K562 (cell line): ENCODE data around the gene PRDX6. TPM values are rescaled to one million over a fixed set of nuclear protein-coding genes. Genes with fewer than 3 reads are reported as not detected.
A peak's percentile ranks its signal among the peaks of the same experiment; 100 is the strongest.

Experiments used
- CBFA2T2 ChIP-seq: fragments of 450-650 bp; conservative IDR thresholded peaks from 2 replicates; pipeline ENCODE4 v1.6.1; 2017; ENCODE audit warnings: mild to moderate bottlenecking
- CHAMP1 ChIP-seq: fragments of 450-650 bp; IDR thresholded peaks from 2 replicates; pipeline ENCODE4 v1.6.1; 2016; ENCODE audit warnings: mild to moderate bottlenecking
- CREM ChIP-seq: IDR thresholded peaks from 2 replicates; pipeline ENCODE4 v1.6.1; 2014; ENCODE audit warnings: antibody characterized with exemption, low read depth
- EGR1 ChIP-seq: fragments of 450-650 bp; conservative IDR thresholded peaks from 2 replicates; pipeline ENCODE4 v1.6.1; 2017; ENCODE audit warnings: mild to moderate bottlenecking
- HMGN3 ChIP-seq: IDR thresholded peaks from 2 replicates; pipeline ENCODE4 v1.6.1; 2011; ENCODE audit warnings: borderline replicate concordance, low read depth, mild to moderate bottlenecking, mixed read lengths, low read length; ENCODE audit not compliant: insufficient read length; ENCODE audit errors: extremely low read depth
- MAFF ChIP-seq: IDR thresholded peaks from 2 replicates; pipeline ENCODE4 v1.6.1; 2012; ENCODE audit warnings: low read length, improper control_type of control experiment
- MAFK ChIP-seq: IDR thresholded peaks from 2 replicates; pipeline ENCODE4 v1.6.1; 2011; ENCODE audit warnings: low read length, improper control_type of control experiment
- MAX ChIP-seq: sonication (generic); formaldehyde crosslinking; IDR thresholded peaks from 2 replicates; pipeline ENCODE4 v1.9.0; 2022; ENCODE audit warnings: mild to moderate bottlenecking, missing genetic modification reagents
- NELFE ChIP-seq: IDR thresholded peaks from 2 replicates; pipeline ENCODE4 v1.6.1; 2011; ENCODE audit warnings: mild to moderate bottlenecking; ENCODE audit not compliant: insufficient read depth, insufficient read length
- SMARCE1 ChIP-seq: fragments of 450-650 bp; IDR thresholded peaks from 2 replicates; pipeline ENCODE4 v1.7.1; 2016; ENCODE audit warnings: mild to moderate bottlenecking
- SOX6 ChIP-seq: fragments of 450-650 bp; IDR thresholded peaks from 2 replicates; pipeline ENCODE4 v1.6.1; 2014; ENCODE audit warnings: mild to moderate bottlenecking
- TBP ChIP-seq: optimal IDR thresholded peaks from 2 replicates; pipeline ENCODE3; 2011; ENCODE audit warnings: low read depth, low read length, improper control_type of control experiment
- TEAD4 ChIP-seq, 2 experiments: sonication (generic) in 1 of 2; formaldehyde crosslinking in 1 of 2; IDR thresholded peaks; 2 replicates each; pipeline versions ENCODE4 v1.6.1 to v1.8.0; 2012 to 2022; ENCODE audit warnings: borderline replicate concordance in 1 of 2, inconsistent platforms in 1 of 2, low read length in 1 of 2, mild to moderate bottlenecking in 1 of 2, missing genetic modification reagents in 1 of 2
- ZNF830 ChIP-seq: fragments of 250-450 bp; sonication (Bioruptor Pico); IDR thresholded peaks from 2 replicates; pipeline ENCODE4 v1.5.0; 2021; ENCODE audit warnings: mild to moderate bottlenecking
- polyA plus RNA-seq, 8 experiments: library from polyadenylated mRNA; depleted of rRNA in 4 of 8; stranded (reverse) in 5 of 8; unstranded in 3 of 8; fragments of >200 nt; fragmentation: Nextera tagmentation in 2 of 8; fragmentation: Illumina TruSeq in 1 of 8; extraction: Ambion mirVana in 2 of 8; extraction: Trizol in 1 of 8; gene quantifications; 2 replicates each; pipeline versions ENCODE4 v1.2.1 to v1.2.3, GENCODE V29; 2011 to 2014; ENCODE audit warnings: inconsistent platforms in 1 of 8, missing spikeins in 1 of 8
- total RNA-seq, 7 experiments: library from RNA; depleted of rRNA in 6 of 7; stranded (reverse); fragments of >200 nt in 6 of 7; fragmentation: Illumina TruSeq in 2 of 7; extraction: Trizol in 2 of 7; gene quantifications; 2 replicates each; pipeline versions ENCODE4 v1.2.1 to v1.2.3, GENCODE V29; 2011 to 2021; ENCODE audit warnings: low replicate concordance in 1 of 7
- TF ChIP-seq, protein P1 (sequence below): fragments of 450-650 bp; IDR thresholded peaks from 2 replicates; pipeline ENCODE4 v1.6.1; 2017; ENCODE audit warnings: antibody characterized with exemption, mild to moderate bottlenecking
- TF ChIP-seq, protein P2 (sequence below): fragments of 450-650 bp; IDR thresholded peaks from 2 replicates; pipeline ENCODE4 v1.6.1; 2016; ENCODE audit warnings: borderline replicate concordance
- TF ChIP-seq, protein P3 (sequence below): fragments of 250-450 bp; sonication (Bioruptor Pico); IDR thresholded peaks from 2 replicates; pipeline ENCODE4 v1.8.0; 2022; ENCODE audit warnings: inconsistent platforms, mild to moderate bottlenecking, moderate library complexity, borderline replicate concordance

PRDX6 gene
- total and polyA plus RNA-seq, 9 of the 15 experiments (the other 6 are each of a cell fraction or from before 2014, with no cell fraction given) = 277 to 1,082 (median 610) TPM

DNA sequence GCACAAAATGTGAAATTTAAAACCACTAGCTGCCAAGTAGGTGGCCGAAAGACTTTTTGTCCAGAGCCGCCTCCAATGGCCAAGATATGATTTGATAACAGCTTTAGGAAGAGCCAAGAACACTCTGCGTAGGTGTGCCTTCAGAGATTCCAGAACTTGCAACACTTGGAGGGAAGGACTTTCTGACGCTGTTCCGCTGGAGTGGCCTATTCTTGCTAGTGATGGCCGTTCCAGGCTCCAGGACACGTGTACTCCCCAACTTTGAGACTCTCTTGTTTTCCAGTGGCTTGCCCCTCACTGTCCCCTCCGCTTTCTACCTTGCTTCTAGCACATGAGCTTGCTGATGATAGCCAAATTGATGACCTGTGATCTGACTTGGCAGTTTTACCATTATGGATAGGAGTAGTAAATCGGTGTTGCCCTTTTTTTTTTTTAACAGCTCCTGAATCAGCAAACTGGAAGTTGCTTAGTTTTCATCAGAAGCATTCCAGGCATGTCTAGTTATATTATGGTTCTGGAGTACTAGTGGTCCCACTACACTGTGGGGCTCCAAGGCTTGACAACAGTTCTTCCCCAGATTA, 1.0 kb downstream of the PRDX6 start (continued):
- TF ChIP-seq, protein P1, sequence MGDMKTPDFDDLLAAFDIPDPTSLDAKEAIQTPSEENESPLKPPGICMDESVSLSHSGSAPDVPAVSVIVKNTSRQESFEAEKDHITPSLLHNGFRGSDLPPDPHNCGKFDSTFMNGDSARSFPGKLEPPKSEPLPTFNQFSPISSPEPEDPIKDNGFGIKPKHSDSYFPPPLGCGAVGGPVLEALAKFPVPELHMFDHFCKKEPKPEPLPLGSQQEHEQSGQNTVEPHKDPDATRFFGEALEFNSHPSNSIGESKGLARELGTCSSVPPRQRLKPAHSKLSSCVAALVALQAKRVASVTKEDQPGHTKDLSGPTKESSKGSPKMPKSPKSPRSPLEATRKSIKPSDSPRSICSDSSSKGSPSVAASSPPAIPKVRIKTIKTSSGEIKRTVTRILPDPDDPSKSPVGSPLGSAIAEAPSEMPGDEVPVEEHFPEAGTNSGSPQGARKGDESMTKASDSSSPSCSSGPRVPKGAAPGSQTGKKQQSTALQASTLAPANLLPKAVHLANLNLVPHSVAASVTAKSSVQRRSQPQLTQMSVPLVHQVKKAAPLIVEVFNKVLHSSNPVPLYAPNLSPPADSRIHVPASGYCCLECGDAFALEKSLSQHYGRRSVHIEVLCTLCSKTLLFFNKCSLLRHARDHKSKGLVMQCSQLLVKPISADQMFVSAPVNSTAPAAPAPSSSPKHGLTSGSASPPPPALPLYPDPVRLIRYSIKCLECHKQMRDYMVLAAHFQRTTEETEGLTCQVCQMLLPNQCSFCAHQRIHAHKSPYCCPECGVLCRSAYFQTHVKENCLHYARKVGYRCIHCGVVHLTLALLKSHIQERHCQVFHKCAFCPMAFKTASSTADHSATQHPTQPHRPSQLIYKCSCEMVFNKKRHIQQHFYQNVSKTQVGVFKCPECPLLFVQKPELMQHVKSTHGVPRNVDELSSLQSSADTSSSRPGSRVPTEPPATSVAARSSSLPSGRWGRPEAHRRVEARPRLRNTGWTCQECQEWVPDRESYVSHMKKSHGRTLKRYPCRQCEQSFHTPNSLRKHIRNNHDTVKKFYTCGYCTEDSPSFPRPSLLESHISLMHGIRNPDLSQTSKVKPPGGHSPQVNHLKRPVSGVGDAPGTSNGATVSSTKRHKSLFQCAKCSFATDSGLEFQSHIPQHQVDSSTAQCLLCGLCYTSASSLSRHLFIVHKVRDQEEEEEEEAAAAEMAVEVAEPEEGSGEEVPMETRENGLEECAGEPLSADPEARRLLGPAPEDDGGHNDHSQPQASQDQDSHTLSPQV = peak; percentile 46; the same call in 1 of the 2 replicates
- TF ChIP-seq ZNF830 (CRISPR knock-in tag) (no peak), CREM (peak; percentile 39; the same call in 1 of the 2 replicates), CBFA2T2 (no peak), HMGN3 (no peak), NELFE (no peak), MAFK (peak; percentile 50), SMARCE1 (peak; percentile 30; the same call in 1 of the 2 replicates), TBP (peak; percentile 41), TEAD4 (IDR thresholded peaks at IDR 0.05; ENCODE audit: low read length) (peak; percentile 26; the same call in 1 of the 2 replicates), TEAD4 (CRISPR knock-in tag; IDR thresholded peaks at IDR 0.05; ENCODE audit: borderline replicate concordance) (no peak), SOX6 (peak; percentile 27; the same call in 1 of the 2 replicates), EGR1 (peak; percentile 60; the same call in 1 of the 2 replicates), MAX (CRISPR knock-in tag) (peak; percentile 27; the same call in 1 of the 2 replicates), CHAMP1 (no peak), MAFF (peak; percentile 37; the same call in 1 of the 2 replicates)
- TF ChIP-seq, protein P2, sequence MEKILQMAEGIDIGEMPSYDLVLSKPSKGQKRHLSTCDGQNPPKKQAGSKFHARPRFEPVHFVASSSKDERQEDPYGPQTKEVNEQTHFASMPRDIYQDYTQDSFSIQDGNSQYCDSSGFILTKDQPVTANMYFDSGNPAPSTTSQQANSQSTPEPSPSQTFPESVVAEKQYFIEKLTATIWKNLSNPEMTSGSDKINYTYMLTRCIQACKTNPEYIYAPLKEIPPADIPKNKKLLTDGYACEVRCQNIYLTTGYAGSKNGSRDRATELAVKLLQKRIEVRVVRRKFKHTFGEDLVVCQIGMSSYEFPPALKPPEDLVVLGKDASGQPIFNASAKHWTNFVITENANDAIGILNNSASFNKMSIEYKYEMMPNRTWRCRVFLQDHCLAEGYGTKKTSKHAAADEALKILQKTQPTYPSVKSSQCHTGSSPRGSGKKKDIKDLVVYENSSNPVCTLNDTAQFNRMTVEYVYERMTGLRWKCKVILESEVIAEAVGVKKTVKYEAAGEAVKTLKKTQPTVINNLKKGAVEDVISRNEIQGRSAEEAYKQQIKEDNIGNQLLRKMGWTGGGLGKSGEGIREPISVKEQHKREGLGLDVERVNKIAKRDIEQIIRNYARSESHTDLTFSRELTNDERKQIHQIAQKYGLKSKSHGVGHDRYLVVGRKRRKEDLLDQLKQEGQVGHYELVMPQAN = peak; percentile 65; the same call in 1 of the 2 replicates
- TF ChIP-seq, protein P3, sequence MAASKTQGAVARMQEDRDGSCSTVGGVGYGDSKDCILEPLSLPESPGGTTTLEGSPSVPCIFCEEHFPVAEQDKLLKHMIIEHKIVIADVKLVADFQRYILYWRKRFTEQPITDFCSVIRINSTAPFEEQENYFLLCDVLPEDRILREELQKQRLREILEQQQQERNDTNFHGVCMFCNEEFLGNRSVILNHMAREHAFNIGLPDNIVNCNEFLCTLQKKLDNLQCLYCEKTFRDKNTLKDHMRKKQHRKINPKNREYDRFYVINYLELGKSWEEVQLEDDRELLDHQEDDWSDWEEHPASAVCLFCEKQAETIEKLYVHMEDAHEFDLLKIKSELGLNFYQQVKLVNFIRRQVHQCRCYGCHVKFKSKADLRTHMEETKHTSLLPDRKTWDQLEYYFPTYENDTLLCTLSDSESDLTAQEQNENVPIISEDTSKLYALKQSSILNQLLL (CRISPR knock-in tag) = no peak
